VCaP (cell line): ENCODE results near the gene D2HGDH.
"Not testable (repeated sequence)": the region's sequence is repeated elsewhere in the genome, so short reads cannot be mapped to it uniquely, and the experiment has no call there.

Experiments
- H3K27ac ChIP-seq: fragments of 450-650 bp; 2 replicates; pipeline ENCODE4 v1.5.1; 2017
- TF ChIP-seq, protein P1 (sequence below): fragments of 450-650 bp; conservative IDR thresholded peaks from 2 replicates; pipeline ENCODE4 v1.5.1; 2017; ENCODE audit warnings: mild to moderate bottlenecking, moderate library complexity

The D2HGDH gene

GRCh38 chr2:241817126-241817820, 82.8 kb downstream of the D2HGDH start:
- TF ChIP-seq, protein P1, sequence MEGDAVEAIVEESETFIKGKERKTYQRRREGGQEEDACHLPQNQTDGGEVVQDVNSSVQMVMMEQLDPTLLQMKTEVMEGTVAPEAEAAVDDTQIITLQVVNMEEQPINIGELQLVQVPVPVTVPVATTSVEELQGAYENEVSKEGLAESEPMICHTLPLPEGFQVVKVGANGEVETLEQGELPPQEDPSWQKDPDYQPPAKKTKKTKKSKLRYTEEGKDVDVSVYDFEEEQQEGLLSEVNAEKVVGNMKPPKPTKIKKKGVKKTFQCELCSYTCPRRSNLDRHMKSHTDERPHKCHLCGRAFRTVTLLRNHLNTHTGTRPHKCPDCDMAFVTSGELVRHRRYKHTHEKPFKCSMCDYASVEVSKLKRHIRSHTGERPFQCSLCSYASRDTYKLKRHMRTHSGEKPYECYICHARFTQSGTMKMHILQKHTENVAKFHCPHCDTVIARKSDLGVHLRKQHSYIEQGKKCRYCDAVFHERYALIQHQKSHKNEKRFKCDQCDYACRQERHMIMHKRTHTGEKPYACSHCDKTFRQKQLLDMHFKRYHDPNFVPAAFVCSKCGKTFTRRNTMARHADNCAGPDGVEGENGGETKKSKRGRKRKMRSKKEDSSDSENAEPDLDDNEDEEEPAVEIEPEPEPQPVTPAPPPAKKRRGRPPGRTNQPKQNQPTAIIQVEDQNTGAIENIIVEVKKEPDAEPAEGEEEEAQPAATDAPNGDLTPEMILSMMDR = no peak
- no peak overlapping the region for H3K27ac ChIP-seq

- not testable (repeated sequence) for H3K27ac ChIP-seq
Measured at GRCh38 chr2:241817821-241818215, 83.4 kb downstream of the D2HGDH start.
